A549 (cell line): Measurements from ENCODE around the gene TMEM185B. TPM values are rescaled to one million over a fixed set of nuclear protein-coding genes. Genes with fewer than 3 reads are reported as not detected.

Source experiments
- ATAC-seq, 2 experiments: fragments of 200-7000 bp in 1 of 2; fragments of >200 bp in 1 of 2; cut with Nextera tagmentation in 1 of 2; cut with Tn5 transposase in 1 of 2; 3 replicates each; pipeline versions ENCODE4 v1.8.0 to v1.9.1; 2018 to 2020; ENCODE audit warnings: mild to moderate bottlenecking in 1 of 2, moderate library complexity in 1 of 2
- CTCF ChIA-PET: fragments of 300-600 bp; sonication (Branson Sonifier 250); formaldehyde crosslinking; extraction: SDS; loops from one replicate; lab custom pipeline; 2021; ENCODE audit warnings: antibody characterized with exemption, inconsistent platforms; lab: Yijun Ruan, JAX
- POLR2A ChIA-PET: fragments of 350-600 bp; formaldehyde crosslinking; extraction: SDS; loops from one replicate; lab custom pipeline; 2021; ENCODE audit warnings: antibody characterized with exemption, inconsistent platforms; lab: Yijun Ruan, JAX
- DNase-seq, 2 experiments: peaks; one replicate each; pipeline versions ENCODE4 v3.0.0 to v3.0.0-alpha.2; 2011 to 2016; ENCODE audit warnings: low read depth in 1 of 2, low spot score in 1 of 2
- FAIRE-seq: peaks from 2 replicates; lab custom pipeline; 2011; peaks lifted over from hg19 to GRCh38; lab: Jason Lieb, UNC
- H3K27ac ChIP-seq, 2 experiments: fragments of >200 bp; sonication (Bioruptor Twin); formaldehyde crosslinking; 3 replicates each; pipeline ENCODE4 v1.5.1; 2016 to 2017
- H3K4me1 ChIP-seq: fragments of >200 bp; sonication (Bioruptor Twin); formaldehyde crosslinking; 3 replicates; pipeline ENCODE4 v1.6.1; 2016
- H3K4me2 ChIP-seq: fragments of >200 bp; sonication (Bioruptor Twin); formaldehyde crosslinking; 3 replicates; pipeline ENCODE4 v1.6.1; 2016
- H3K4me3 ChIP-seq: fragments of >200 bp; sonication (Bioruptor Twin); formaldehyde crosslinking; 3 replicates; pipeline ENCODE4 v1.5.1; 2016
- H3K9me3 ChIP-seq: fragments of >200 bp; sonication (Bioruptor Twin); formaldehyde crosslinking; 3 replicates; pipeline ENCODE4 v1.6.1; 2016
- CBX8 ChIP-seq: fragments of 200-600 bp; sonication (generic); IDR thresholded peaks from 2 replicates; pipeline ENCODE4 v1.6.1; 2016
- CHD4 ChIP-seq: fragments of 200-600 bp; sonication (generic); IDR thresholded peaks from 2 replicates; pipeline ENCODE4 v1.6.1; 2016; ENCODE audit warnings: antibody characterized with exemption, mild to moderate bottlenecking, borderline replicate concordance
- EHMT2 ChIP-seq: fragments of 200-600 bp; sonication (generic); IDR thresholded peaks from 2 replicates; pipeline ENCODE4 v1.6.1; 2016; ENCODE audit warnings: antibody characterized with exemption, low read depth, mild to moderate bottlenecking, moderate library complexity
- ELK1 ChIP-seq: fragments of 150-350 bp; IDR thresholded peaks from 2 replicates; pipeline ENCODE4 v1.6.1; 2014; ENCODE audit warnings: low read depth, mild to moderate bottlenecking, low read length
- FOSB ChIP-seq: fragments of 250-450 bp; sonication (Bioruptor Pico); IDR thresholded peaks from 2 replicates; pipeline ENCODE4 v1.5.0; 2020; ENCODE audit warnings: mild to moderate bottlenecking, moderate library complexity
- FOXS1 ChIP-seq: fragments of 250-450 bp; sonication (Bioruptor Pico); IDR thresholded peaks from 2 replicates; pipeline ENCODE4 v1.5.0; 2020; ENCODE audit warnings: mild to moderate bottlenecking, moderate library complexity
- HMGXB4 ChIP-seq: fragments of 250-450 bp; sonication (Bioruptor Pico); IDR thresholded peaks from 2 replicates; pipeline ENCODE4 v1.5.0; 2021; ENCODE audit warnings: mild to moderate bottlenecking, moderate library complexity, borderline replicate concordance
- JUNB ChIP-seq: fragments of >200 bp; sonication (Bioruptor Twin); formaldehyde crosslinking; IDR thresholded peaks from 2 replicates; pipeline ENCODE4 v1.6.1; 2016
- MAFK ChIP-seq: fragments of 450-650 bp; IDR thresholded peaks from 2 replicates; pipeline ENCODE4 v1.6.1; 2014; ENCODE audit not compliant: partially characterized antibody
- MAZ ChIP-seq: fragments of 150-350 bp; IDR thresholded peaks from 2 replicates; pipeline ENCODE4 v1.6.1; 2014; ENCODE audit warnings: antibody characterized with exemption, low read depth, low read length, borderline replicate concordance
- PHF8 ChIP-seq: fragments of 200-600 bp; sonication (generic); IDR thresholded peaks from 2 replicates; pipeline ENCODE4 v1.6.1; 2016; ENCODE audit warnings: low read depth, mild to moderate bottlenecking, antibody characterized with exemption, moderate library complexity, borderline replicate concordance
- POLR2A ChIP-seq: IDR thresholded peaks from 2 replicates; pipeline ENCODE4 v1.6.1; 2012; ENCODE audit warnings: mild to moderate bottlenecking, low read length
- RARB ChIP-seq: fragments of 250-450 bp; sonication (Bioruptor Pico); IDR thresholded peaks from 2 replicates; pipeline ENCODE4 v1.8.0; 2021; ENCODE audit warnings: mild to moderate bottlenecking, moderate library complexity
- RCOR1 ChIP-seq: fragments of 150-350 bp; IDR thresholded peaks from 2 replicates; pipeline ENCODE4 v1.6.1; 2014; ENCODE audit warnings: antibody characterized with exemption, low read length, low read depth
- RNF2 ChIP-seq: fragments of 200-600 bp; sonication (generic); IDR thresholded peaks from 2 replicates; pipeline ENCODE4 v1.6.1; 2016; ENCODE audit warnings: low read depth, mild to moderate bottlenecking, antibody characterized with exemption, moderate library complexity, borderline replicate concordance
- TFCP2L1 ChIP-seq: fragments of 250-450 bp; sonication (Bioruptor Pico); IDR thresholded peaks from 2 replicates; pipeline ENCODE4 v1.5.0; 2021; ENCODE audit warnings: mild to moderate bottlenecking
- WGBS: methylation state at CpG from one replicate; pipeline ENCODE4 v1.1.6; 2017; ENCODE audit errors: missing lambda C conversion rate; 5-methylcytosine and 5-hydroxymethylcytosine counted together
- polyA plus RNA-seq, 4 experiments: library from polyadenylated mRNA; depleted of rRNA in 3 of 4; stranded (reverse); fragments of >200 nt; fragmentation: RNase III in 1 of 4; extraction: RNeasy Plus Mini Kit Qiagen cat#74134 plus additional on column Dnase treatment in 1 of 4; gene quantifications; 2 replicates in 3 of 4; 3 replicates in 1 of 4; pipeline ENCODE4 v1.2.3, GENCODE V29; 2011 to 2017

TMEM185B gene
- polyA plus RNA-seq, 2 of the 4 experiments (the other 2 are of a cell fraction): 30.3 to 41.8 TPM

- TF ChIP-seq RNF2: no peak
- TF ChIP-seq RCOR1: no peak
- TF ChIP-seq MAZ: no peak
- no peak for TF ChIP-seq ELK1
- TF ChIP-seq EHMT2: no peak
These were observed 5.0 kb downstream of the TMEM185B start (continued) for GRCh38 chr2:120218181-120218580.

- CTCF ChIA-PET: no interaction called here
- WGBS: 74% methylated on average over 10 of the region's 10 CpGs
- no peak overlapping the region for H3K4me3 ChIP-seq
These were observed 12.9 kb downstream of the TMEM185B start for GRCh38 chr2:120210270-120210693.

GRCh38 chr2:120209427-120210269 lies 13.6 kb downstream of the TMEM185B start:
- H3K4me3 ChIP-seq: no peak overlapping the region
- no peaks in the 10 kb centered on the region for H3K9me3 ChIP-seq
- no peak overlapping the region for H3K4me2 ChIP-seq
- H3K27ac ChIP-seq: no peak overlapping the region
- ATAC-seq (no peak), DNase-seq (no peak), FAIRE-seq (no peak)
- ChIA-PET POLR2A (interaction anchor here (0.6 to 1.5 kb wide), 3 partner anchors 14 to 1224 kb away, joined by 3 to 4 read pairs (median 3); partner anchors contain the start of gene TMEM185B), CTCF (interaction anchor here (1.1 to 1.3 kb wide), 2 partner anchors 11 to 105 kb away, joined by 3 to 4 read pairs; no protein-coding TSS in a partner anchor)
- TF ChIP-seq CBX8 (no peak), CHD4 (no peak), JUNB (no peak)
- H3K4me1 ChIP-seq: no peaks in the 10 kb centered on the region
- 69% methylated on average over 11 of the region's 12 CpGs for WGBS

More at GRCh38 chr2:120210270-120210693, 12.9 kb downstream of the TMEM185B start:
- no peaks in the 10 kb centered on the region for H3K9me3 ChIP-seq
- no peaks in the 10 kb centered on the region for H3K4me1 ChIP-seq
- no peak for DNase-seq
- no peak for ATAC-seq
- H3K4me2 ChIP-seq: no peak overlapping the region
- no peak for FAIRE-seq
- TF ChIP-seq PHF8: no peak
- no peak for TF ChIP-seq FOSB (CRISPR knock-in tag)
- no peak for TF ChIP-seq JUNB
- TF ChIP-seq FOXS1: no peak
- no peak for TF ChIP-seq TFCP2L1
- TF ChIP-seq MAFK: no peak
- no peak for TF ChIP-seq HMGXB4 (CRISPR knock-in tag)
- no peak for TF ChIP-seq RARB (CRISPR knock-in tag)
- no peak for TF ChIP-seq CBX8
- no peak for TF ChIP-seq POLR2A
- POLR2A ChIA-PET: interaction anchor here (0.6 to 0.9 kb wide), 2 partner anchors 13 to 1223 kb away, joined by 3 to 4 read pairs; partner anchors contain the start of gene TMEM185B
- H3K27ac ChIP-seq: no peak overlapping the region
